Measurements from ENCODE around the gene ABHD10.

The ABHD10 gene

DNA sequence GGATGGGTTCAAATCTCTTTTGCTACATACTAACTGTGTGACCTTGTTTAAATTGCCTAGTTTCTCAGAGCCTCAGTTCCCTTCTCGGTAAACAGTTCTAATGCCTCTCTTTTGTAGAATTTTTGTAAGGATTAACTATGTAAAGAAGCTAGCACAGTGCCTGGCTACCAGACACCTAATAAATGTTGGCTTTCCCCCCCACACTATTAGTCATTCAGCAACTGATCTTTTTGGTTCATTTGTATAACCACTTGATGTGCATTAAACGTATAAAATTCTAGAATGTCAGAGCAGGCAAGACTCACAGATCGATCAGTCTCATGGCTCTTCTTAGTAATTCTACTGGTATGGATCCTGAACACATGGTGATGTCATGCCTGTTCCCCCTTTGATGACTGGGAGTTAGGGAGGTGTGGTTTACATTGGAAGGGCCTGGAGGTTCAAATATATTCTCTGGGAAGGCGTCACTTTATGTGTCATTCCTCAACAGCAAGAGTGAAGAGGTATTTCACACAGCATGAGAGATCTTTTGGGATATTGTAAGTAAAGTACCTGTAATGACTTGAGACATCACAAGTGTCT is 26.4 kb downstream of the ABHD10 start:
- TF ChIP-seq CREB1 (IDR thresholded peaks at IDR 0.05; ENCODE audit: low read depth) = no peak
- TF ChIP-seq TAF1 (IDR thresholded peaks at IDR 0.05; ENCODE audit: low read depth) = no peak
- no peak for TF ChIP-seq FOXM1 (IDR thresholded peaks at IDR 0.05; ENCODE audit: borderline replicate concordance, low read depth)
- TF ChIP-seq TCF12 (IDR thresholded peaks at IDR 0.05; ENCODE audit: low read depth) = no peak
- no peak for TF ChIP-seq USF1 (IDR thresholded peaks at IDR 0.05)
- no peak for TF ChIP-seq YY1 (IDR thresholded peaks at IDR 0.05; ENCODE audit: low read depth)
- no peak for TF ChIP-seq MAX (IDR thresholded peaks at IDR 0.05)
- no peak for TF ChIP-seq CEBPB (IDR thresholded peaks at IDR 0.05)
- no peak for TF ChIP-seq ZBTB7A (IDR thresholded peaks at IDR 0.05; ENCODE audit: low read depth)
- no peak for TF ChIP-seq RAD21 (IDR thresholded peaks at IDR 0.05; ENCODE audit: low read depth)
- TF ChIP-seq, protein P1, sequence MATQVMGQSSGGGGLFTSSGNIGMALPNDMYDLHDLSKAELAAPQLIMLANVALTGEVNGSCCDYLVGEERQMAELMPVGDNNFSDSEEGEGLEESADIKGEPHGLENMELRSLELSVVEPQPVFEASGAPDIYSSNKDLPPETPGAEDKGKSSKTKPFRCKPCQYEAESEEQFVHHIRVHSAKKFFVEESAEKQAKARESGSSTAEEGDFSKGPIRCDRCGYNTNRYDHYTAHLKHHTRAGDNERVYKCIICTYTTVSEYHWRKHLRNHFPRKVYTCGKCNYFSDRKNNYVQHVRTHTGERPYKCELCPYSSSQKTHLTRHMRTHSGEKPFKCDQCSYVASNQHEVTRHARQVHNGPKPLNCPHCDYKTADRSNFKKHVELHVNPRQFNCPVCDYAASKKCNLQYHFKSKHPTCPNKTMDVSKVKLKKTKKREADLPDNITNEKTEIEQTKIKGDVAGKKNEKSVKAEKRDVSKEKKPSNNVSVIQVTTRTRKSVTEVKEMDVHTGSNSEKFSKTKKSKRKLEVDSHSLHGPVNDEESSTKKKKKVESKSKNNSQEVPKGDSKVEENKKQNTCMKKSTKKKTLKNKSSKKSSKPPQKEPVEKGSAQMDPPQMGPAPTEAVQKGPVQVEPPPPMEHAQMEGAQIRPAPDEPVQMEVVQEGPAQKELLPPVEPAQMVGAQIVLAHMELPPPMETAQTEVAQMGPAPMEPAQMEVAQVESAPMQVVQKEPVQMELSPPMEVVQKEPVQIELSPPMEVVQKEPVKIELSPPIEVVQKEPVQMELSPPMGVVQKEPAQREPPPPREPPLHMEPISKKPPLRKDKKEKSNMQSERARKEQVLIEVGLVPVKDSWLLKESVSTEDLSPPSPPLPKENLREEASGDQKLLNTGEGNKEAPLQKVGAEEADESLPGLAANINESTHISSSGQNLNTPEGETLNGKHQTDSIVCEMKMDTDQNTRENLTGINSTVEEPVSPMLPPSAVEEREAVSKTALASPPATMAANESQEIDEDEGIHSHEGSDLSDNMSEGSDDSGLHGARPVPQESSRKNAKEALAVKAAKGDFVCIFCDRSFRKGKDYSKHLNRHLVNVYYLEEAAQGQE (IDR thresholded peaks at IDR 0.05; ENCODE audit: low read depth) = no peak

DNA sequence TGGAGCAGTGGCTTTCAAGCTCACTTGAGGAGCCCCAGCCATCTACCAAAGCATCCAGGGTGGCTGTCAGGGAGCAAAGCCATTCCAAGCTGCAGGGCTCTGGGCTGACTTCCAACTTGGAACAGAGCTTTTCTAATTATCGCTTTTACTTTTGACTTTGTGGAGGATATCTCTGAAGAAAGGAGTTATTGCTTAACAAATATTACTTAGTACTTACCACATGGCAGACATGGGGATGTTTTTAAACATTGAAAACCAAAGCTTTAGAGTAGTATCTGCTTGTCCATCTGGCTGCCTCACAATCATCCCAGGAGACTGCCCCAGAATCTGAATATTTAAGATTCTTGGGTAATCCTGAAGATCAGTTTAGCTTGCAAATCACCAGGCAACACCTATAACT is 28.8 kb downstream of the ABHD10 start:
- TF ChIP-seq USF1 (IDR thresholded peaks at IDR 0.05) (no peak), YY1 (IDR thresholded peaks at IDR 0.05; ENCODE audit: low read depth) (no peak), CREB1 (IDR thresholded peaks at IDR 0.05; ENCODE audit: low read depth) (no peak), FOXM1 (IDR thresholded peaks at IDR 0.05; ENCODE audit: borderline replicate concordance, low read depth) (no peak), TAF1 (IDR thresholded peaks at IDR 0.05; ENCODE audit: low read depth) (no peak), TEAD4 (IDR thresholded peaks at IDR 0.05) (no peak), RAD21 (IDR thresholded peaks at IDR 0.05; ENCODE audit: low read depth) (no peak)
- TF ChIP-seq, protein P1 (IDR thresholded peaks at IDR 0.05; ENCODE audit: low read depth) = no peak

- TF ChIP-seq, protein P1 (IDR thresholded peaks at IDR 0.05; ENCODE audit: low read depth) = no peak
- TF ChIP-seq CREB1 (IDR thresholded peaks at IDR 0.05; ENCODE audit: low read depth) (no peak), EGR1 (IDR thresholded peaks at IDR 0.05) (no peak), FOXM1 (IDR thresholded peaks at IDR 0.05; ENCODE audit: borderline replicate concordance, low read depth) (no peak), USF1 (IDR thresholded peaks at IDR 0.05) (no peak), NFIC (IDR thresholded peaks at IDR 0.05) (no peak), CEBPB (IDR thresholded peaks at IDR 0.05) (no peak), EP300 (IDR thresholded peaks at IDR 0.05; ENCODE audit: borderline replicate concordance) (no peak)
Measured at GRCh38 chr3:112009670-112010069, 30.8 kb downstream of the ABHD10 start.

GRCh38 chr3:112010636-112011035 is 31.8 kb downstream of the ABHD10 start:
- no peak for TF ChIP-seq EGR1 (IDR thresholded peaks at IDR 0.05)
- no peak for TF ChIP-seq TCF12 (IDR thresholded peaks at IDR 0.05; ENCODE audit: low read depth)
- TF ChIP-seq USF1 (IDR thresholded peaks at IDR 0.05) = no peak
- no peak for TF ChIP-seq MAX (IDR thresholded peaks at IDR 0.05)
